ENCODE data around the gene MTG2. TPM values are rescaled to one million over a fixed set of nuclear protein-coding genes. Genes with fewer than 3 reads are reported as not detected.

Gene MTG2
- total RNA-seq, 1 donor from 2014 or later = 31.5 TPM

DNA sequence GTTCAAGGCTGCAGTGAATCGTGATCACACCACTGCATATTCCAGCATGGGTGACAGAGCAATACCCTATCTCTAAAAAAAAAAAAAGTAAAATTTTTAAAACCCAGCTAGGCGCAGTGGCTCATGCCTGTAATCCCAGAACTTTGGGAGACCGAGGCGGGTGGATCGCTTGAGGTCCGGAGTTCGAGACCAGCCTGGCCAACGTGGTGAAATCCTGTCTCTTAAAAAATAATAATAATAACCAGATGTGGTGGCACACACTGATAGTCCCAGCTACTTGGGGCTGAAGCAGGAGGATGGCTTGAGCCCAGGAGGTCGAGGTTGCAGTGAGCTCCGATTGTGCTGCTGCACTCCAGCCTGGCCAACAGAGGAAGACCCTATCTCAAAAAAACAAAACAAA is 13.5 kb downstream of the MTG2 start:
- FAIRE-seq (no peak), DNase-seq (ENCODE audit: low read depth) (no peak)
- no peaks in the 10 kb centered on the region for H3K4me1 ChIP-seq (ENCODE audit: insufficient read depth, low read length)
- no peak for TF ChIP-seq EZH2 (IDR thresholded peaks at IDR 0.05; ENCODE audit: insufficient read depth, low read length)
- TF ChIP-seq, protein P1, sequence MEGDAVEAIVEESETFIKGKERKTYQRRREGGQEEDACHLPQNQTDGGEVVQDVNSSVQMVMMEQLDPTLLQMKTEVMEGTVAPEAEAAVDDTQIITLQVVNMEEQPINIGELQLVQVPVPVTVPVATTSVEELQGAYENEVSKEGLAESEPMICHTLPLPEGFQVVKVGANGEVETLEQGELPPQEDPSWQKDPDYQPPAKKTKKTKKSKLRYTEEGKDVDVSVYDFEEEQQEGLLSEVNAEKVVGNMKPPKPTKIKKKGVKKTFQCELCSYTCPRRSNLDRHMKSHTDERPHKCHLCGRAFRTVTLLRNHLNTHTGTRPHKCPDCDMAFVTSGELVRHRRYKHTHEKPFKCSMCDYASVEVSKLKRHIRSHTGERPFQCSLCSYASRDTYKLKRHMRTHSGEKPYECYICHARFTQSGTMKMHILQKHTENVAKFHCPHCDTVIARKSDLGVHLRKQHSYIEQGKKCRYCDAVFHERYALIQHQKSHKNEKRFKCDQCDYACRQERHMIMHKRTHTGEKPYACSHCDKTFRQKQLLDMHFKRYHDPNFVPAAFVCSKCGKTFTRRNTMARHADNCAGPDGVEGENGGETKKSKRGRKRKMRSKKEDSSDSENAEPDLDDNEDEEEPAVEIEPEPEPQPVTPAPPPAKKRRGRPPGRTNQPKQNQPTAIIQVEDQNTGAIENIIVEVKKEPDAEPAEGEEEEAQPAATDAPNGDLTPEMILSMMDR (IDR thresholded peaks at IDR 0.05; ENCODE audit: insufficient read depth, low read depth, low read length) = no peak
- H3K9ac ChIP-seq (ENCODE audit: low read length) = no peak overlapping the region
- no peaks in the 10 kb centered on the region for H3K9me3 ChIP-seq (ENCODE audit: insufficient read depth, low read depth, low read length)
- Mint-ChIP-seq H3K27ac (ENCODE audit: unreplicated experiment) (no peak overlapping the region), H3K4me1 (ENCODE audit: low read depth, unreplicated experiment) (no peaks in the 10 kb centered on the region), H3K9me3 (ENCODE audit: unreplicated experiment) (no peaks in the 10 kb centered on the region), H3K27me3 (ENCODE audit: low read depth, unreplicated experiment) (no peaks in the 10 kb centered on the region), H3K4me3 (ENCODE audit: unreplicated experiment) (no peak overlapping the region), H3K36me3 (ENCODE audit: low read depth, unreplicated experiment) (peaks cover 30% of the 10 kb centered on the region)
- peaks cover 33% of the 10 kb centered on the region for H4K20me1 ChIP-seq (ENCODE audit: insufficient read depth, low read length)
- no peak overlapping the region for H2AFZ ChIP-seq (ENCODE audit: low read depth, low read length)
- H3K4me2 ChIP-seq (ENCODE audit: low read length) = no peak overlapping the region
- no peak overlapping the region for H3K27ac ChIP-seq (ENCODE audit: low read depth, low read length)
- no peak overlapping the region for H3K4me3 ChIP-seq (ENCODE audit: insufficient read depth, low read depth, low read length)
- peaks cover 14% of the 10 kb centered on the region for H3K36me3 ChIP-seq (ENCODE audit: insufficient read depth, low read length)
- H3K79me2 ChIP-seq (ENCODE audit: insufficient read depth, low read length) = peaks cover 12% of the 10 kb centered on the region
- no peaks in the 10 kb centered on the region for H3K27me3 ChIP-seq (ENCODE audit: insufficient read depth, low read length)

GRCh38 chr20:62197311-62197710 is 14.5 kb downstream of the MTG2 start:
- Histone ChIP-seq H3K9me3 (ENCODE audit: insufficient read depth, low read depth, low read length) (no peaks in the 10 kb centered on the region), H3K4me3 (ENCODE audit: insufficient read depth, low read depth, low read length) (no peak overlapping the region), H3K79me2 (ENCODE audit: insufficient read depth, low read length) (peaks cover 4% of the 10 kb centered on the region), H3K9ac (ENCODE audit: low read length) (no peak overlapping the region), H3K4me2 (ENCODE audit: low read length) (no peak overlapping the region), H3K36me3 (ENCODE audit: insufficient read depth, low read length) (peaks cover 14% of the 10 kb centered on the region), H4K20me1 (ENCODE audit: insufficient read depth, low read length) (peaks cover 30% of the 10 kb centered on the region), H3K27ac (ENCODE audit: low read depth, low read length) (no peak overlapping the region), H3K4me1 (ENCODE audit: insufficient read depth, low read length) (no peaks in the 10 kb centered on the region), H2AFZ (ENCODE audit: low read depth, low read length) (no peak overlapping the region), H3K27me3 (ENCODE audit: insufficient read depth, low read length) (no peaks in the 10 kb centered on the region)
- DNase-seq (ENCODE audit: low read depth) (no peak), FAIRE-seq (no peak)
- TF ChIP-seq EZH2 (IDR thresholded peaks at IDR 0.05; ENCODE audit: insufficient read depth, low read length) = no peak
- TF ChIP-seq, protein P1 (IDR thresholded peaks at IDR 0.05; ENCODE audit: insufficient read depth, low read depth, low read length) = no peak
- Mint-ChIP-seq H3K36me3 (ENCODE audit: low read depth, unreplicated experiment) (peaks cover 29% of the 10 kb centered on the region), H3K27ac (ENCODE audit: unreplicated experiment) (no peak overlapping the region), H3K4me3 (ENCODE audit: unreplicated experiment) (no peak overlapping the region), H3K27me3 (ENCODE audit: low read depth, unreplicated experiment) (no peaks in the 10 kb centered on the region), H3K9me3 (ENCODE audit: unreplicated experiment) (no peaks in the 10 kb centered on the region), H3K4me1 (ENCODE audit: low read depth, unreplicated experiment) (no peaks in the 10 kb centered on the region)

- H3K9me3 Mint-ChIP-seq (ENCODE audit: unreplicated experiment) = no peaks in the 10 kb centered on the region
- FAIRE-seq = no peak
- H3K36me3 ChIP-seq (ENCODE audit: insufficient read depth, low read length) = peaks cover 14% of the 10 kb centered on the region
Observed at GRCh38 chr20:62197801-62198200, 15.0 kb downstream of the MTG2 start.

More at GRCh38 chr20:62197801-62198200, 15.0 kb downstream of the MTG2 start:
- Mint-ChIP-seq H3K4me1 (ENCODE audit: low read depth, unreplicated experiment) (no peaks in the 10 kb centered on the region), H3K36me3 (ENCODE audit: low read depth, unreplicated experiment) (peaks cover 29% of the 10 kb centered on the region), H3K4me3 (ENCODE audit: unreplicated experiment) (no peak overlapping the region), H3K27me3 (ENCODE audit: low read depth, unreplicated experiment) (no peaks in the 10 kb centered on the region), H3K27ac (ENCODE audit: unreplicated experiment) (no peak overlapping the region)
- no peak overlapping the region for H3K4me3 ChIP-seq (ENCODE audit: insufficient read depth, low read depth, low read length)
- no peak for DNase-seq (ENCODE audit: low read depth)
- no peak overlapping the region for H2AFZ ChIP-seq (ENCODE audit: low read depth, low read length)
- H3K27me3 ChIP-seq (ENCODE audit: insufficient read depth, low read length) = no peaks in the 10 kb centered on the region
- H3K4me2 ChIP-seq (ENCODE audit: low read length) = no peak overlapping the region
- H4K20me1 ChIP-seq (ENCODE audit: insufficient read depth, low read length) = peaks cover 26% of the 10 kb centered on the region
- no peak overlapping the region for H3K9ac ChIP-seq (ENCODE audit: low read length)
- H3K4me1 ChIP-seq (ENCODE audit: insufficient read depth, low read length) = peaks cover 2% of the 10 kb centered on the region
- H3K9me3 ChIP-seq (ENCODE audit: insufficient read depth, low read depth, low read length) = no peaks in the 10 kb centered on the region
- H3K79me2 ChIP-seq (ENCODE audit: insufficient read depth, low read length) = peaks cover 4% of the 10 kb centered on the region
- no peak overlapping the region for H3K27ac ChIP-seq (ENCODE audit: low read depth, low read length)
- no peak for TF ChIP-seq EZH2 (IDR thresholded peaks at IDR 0.05; ENCODE audit: insufficient read depth, low read length)
- TF ChIP-seq, protein P1 (IDR thresholded peaks at IDR 0.05; ENCODE audit: insufficient read depth, low read depth, low read length) = no peak

Measured in astrocyte (in vitro differentiated cells and primary cell).